Measurements from ENCODE around the gene TRIM63.
"Not testable (repeated sequence)": the region's sequence is repeated elsewhere in the genome, so short reads cannot be mapped to it uniquely, and the experiment has no call there.

TRIM63 gene

DNA sequence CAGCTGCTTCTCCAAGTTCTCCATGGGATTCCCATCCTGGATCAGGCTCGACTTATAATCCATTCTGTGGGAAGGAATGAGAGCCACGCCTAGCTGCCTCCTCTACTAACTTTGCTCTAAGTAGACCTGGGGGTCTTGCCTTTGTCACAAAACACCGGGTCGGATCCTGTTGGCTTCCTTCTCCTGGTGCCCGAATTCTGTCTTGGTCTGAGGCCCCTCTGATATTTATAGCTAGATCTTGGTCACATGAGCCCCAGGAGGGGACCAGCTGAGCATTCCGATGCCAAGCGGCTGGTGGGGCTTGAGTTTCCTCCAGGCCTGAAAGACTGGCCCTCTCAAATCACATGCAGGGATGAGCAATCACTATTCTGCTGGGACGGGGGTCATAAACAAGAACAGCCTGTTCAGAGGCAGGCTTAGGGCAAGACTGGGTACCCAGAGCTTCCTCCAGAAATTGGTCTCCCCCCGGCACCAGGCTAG, at the start of gene TRIM63:
Gene TRIM63 (minus strand): TSS at position 199 of the 480 bp plus-strand sequence. CDS start 136 bp downstream, at position 63.
- DNase-seq (ENCODE audit: low read depth), result no peak

DNA sequence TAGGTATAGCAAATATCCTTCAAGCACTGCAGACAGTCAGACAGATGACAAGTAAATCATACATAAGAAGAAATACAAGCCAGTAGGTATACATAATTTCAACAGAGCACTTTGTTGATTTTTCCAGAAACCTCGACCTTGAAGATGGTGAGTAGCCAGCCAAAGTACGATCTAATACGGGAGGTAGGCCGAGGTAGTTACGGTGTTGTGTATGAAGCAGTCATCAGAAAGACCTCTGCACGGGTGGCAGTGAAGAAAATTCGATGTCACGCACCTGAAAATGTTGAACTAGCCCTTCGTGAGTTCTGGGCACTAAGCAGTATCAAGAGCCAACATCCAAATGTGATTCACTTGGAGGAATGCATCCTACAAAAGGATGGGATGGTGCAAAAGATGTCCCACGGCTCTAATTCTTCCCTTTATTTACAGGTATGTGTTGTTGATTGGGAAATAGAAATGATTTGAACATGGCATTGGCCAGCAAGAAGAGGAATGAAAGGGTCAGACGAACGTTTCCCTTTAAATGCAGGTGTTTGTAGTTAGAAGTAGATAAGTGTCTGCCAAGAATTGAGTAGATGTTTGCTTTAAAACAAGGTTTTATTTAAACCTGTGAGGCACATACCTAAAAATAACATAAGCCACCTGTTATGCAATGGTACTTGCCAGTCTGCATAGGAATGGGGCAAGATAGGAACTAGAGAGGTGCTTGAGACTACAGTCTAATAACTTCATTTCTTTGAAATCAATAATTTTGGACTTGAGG, 46.9 kb upstream of the TRIM63 start:
- DNase-seq (ENCODE audit: low read depth), result no peak

DNA sequence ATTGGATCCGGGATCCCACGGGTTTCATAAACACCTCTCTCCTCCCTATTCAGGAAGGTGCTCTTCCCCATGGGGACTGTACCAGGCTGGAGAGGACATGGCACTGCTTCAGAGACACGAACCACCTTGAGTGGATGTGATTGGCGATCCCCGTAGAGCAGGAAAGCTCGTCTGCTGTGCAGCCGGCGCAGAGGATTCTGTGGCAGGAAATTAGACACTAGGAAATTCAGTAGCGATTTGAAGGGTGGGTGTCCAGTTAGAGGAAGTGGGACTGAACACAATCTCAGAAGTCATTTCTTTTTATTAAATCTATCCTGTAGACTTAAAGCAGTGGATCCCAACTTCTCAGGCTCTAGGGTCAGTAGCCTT, 45.0 kb upstream of the TRIM63 start:
- no peak for DNase-seq (ENCODE audit: low read depth)

DNA sequence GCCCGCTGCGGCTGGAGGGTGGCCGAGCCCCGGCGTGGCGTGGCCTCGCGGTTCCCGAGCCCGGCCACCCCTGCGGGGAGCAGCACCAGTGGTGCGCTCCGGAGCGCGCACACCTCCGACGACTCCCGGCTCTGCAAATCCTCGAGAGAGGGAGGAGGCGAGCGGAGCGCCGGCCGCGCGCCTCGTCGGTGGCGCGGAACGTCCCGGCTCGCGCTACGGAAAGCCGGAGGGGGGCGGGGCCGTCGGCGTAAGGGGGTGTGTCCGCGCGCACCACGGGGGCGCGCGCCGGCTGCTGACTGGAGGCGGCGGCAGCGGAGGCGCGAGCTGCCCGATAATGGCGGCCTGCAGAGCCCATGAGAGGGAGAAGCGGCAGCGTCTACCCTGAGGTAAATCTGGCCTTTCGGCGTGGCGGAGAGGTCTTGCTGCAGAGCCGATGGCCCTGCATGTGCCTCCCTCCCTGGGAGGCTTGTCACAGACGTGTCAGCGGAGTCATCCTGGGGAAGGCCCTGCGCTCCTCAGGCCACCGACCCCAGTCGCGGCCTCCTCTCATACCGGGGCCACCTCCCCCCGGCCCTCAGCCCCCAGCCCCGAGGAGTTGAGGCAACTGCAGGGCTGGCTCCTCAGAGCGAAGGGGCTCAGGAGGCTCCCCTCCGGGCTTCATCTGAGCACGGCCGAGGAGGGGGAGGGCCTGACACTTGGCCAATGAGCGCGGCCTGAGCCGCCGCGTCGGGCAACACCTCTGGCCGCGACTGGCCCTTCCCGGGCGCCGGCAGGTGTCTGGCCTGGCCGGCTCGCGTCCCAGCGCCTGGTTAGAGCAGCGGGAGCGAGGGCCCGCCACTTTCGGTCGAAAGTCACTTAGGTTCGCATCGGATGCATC, 44.3 kb upstream of the TRIM63 start, which contains the start of gene PDIK1L:
Gene PDIK1L (plus strand): TSS at position 295 of the 877 bp plus-strand sequence. CDS start 2,485 bp downstream, outside the sequence.
- peak; percentile 94 for DNase-seq (ENCODE audit: low read depth)

DNA sequence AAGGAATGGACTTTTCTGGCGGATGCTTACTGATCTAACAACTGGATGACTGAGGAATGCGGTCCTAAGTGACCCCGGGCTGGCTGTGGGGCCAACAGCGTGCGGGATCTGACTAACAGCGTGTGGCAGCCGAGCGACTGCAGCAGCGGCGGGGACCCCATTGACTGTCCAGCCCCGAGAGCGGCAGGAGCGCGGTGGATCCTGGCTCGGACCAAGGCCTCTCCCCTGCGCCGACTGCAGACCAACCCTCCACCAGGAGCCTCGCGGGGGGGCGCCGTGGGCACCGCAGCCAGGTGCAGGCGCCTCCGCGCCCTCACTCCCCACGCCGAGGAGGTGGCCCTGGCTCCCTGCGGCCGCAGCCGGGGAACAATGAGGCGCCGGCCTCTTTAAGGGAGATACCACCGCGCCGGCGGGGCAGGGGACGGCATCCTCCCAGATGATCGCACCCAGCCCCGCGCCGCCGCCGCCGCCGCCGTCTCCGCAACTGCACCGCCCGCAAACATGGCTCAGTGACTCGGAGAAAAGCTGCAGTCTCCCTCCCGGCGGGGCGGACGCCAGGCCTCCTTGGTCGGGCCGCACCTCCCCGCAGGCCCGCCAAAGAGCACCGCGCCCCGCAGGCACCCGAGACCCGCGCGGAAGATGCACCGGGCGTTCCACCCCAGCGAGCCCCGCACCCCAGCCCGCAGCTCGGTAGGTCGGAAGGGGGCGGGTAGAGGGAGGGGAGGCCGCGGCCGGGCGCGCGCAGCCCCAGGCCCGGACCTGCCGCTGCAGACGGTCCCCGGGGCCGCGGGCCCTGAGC, 43.5 kb upstream of the TRIM63 start:
- DNase-seq (ENCODE audit: low read depth), result peak; percentile 64

DNA sequence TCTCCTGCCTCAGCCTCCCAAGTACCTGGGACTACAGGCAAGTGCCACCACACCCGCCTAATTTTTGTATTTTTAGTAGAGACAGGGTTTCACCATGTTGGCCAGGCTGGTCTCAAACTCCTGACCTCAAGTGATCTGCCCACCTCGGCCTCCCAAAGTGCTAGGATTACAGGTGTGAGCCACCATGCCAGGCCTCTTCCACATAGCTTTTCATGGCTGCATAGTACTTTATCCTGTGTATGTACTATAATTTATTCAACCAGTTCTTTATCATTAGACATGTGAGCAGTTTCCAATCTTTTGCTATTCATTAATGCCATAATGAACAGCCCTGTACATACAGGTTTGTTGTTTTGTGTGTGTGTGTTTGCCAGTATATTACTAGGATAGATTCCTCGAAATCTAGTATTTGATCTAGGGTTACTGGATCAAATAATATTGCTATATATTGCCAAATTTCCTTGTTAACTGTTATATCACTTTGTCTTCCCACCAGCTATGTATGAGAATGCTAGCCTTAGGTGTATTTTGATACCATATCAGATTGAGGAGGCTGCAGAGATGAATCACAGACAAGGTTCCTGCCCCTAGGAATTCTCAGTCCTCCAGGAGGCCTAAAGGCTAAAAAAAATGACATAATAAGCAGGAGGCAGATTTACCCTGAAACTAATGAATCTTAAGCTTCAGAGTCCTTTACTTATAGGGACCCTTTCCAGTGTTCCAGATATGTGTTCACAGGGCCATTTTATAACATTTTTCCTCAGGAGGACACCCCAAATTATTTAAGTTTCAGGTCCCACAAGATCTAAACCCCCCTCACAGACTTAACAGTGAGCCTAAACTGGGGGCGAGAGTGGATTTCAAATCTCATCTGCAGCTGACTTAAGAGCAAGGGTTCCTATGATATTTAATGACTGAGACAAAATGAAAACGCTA, 42.1 kb upstream of the TRIM63 start:
- DNase-seq (ENCODE audit: low read depth), result no peak

DNA sequence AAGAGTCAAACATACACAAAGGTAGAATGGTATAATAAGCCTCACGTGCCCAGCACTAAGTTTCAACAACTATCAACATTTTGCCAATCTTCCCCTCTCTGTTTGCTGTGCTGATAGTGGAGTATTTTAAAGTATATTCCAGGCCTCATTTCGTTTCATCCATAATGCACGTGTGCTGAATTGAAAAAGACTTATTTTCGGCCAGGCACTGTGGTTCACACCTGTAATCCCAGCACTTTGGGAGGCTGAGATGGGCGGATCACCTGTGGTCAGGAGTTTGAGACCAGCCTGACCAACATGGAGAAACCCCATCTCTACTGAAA, 37.8 kb upstream of the TRIM63 start:
- not testable (repeated sequence) for DNase-seq (ENCODE audit: low read depth)

DNA sequence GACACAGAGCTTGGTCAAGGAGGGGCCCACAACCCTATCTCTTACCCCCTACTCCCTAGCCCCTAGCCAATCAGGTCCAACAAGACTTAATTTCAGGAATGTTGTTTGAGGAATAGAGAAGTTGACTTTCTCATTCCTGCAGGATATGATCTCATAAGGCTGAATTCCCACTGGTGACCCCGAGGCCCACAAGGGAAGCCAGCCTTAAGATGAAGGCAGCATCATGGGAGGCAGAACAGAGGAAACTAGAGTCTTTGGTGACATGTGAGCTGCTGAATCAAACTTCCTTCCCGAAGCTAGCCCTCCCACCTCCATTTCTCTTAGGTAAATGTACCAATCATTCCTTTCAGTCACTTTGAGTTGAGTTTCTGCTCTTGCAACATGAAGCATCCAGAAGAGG, 35.1 kb upstream of the TRIM63 start:
- DNase-seq (ENCODE audit: low read depth), result no peak

DNA sequence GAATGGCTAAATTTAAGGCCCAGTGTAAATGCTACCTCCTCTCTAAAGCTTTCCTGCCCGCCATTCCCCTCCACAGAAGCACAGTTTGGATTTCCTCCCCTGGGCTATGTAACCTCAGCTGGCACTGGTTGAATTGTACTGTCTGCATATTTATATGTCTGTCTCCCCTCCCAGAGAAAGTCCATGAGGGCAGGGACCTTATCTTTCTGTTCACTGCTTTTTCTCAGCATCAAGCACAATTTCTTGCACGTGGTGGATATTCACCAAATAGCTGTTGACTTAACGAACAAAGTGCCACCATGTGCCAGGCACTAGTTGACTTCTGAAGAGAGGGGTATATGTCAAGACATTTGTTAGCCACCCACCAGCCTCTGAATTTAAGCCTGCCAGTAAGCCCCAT, 34.7 kb upstream of the TRIM63 start:
- DNase-seq (ENCODE audit: low read depth), result no peak

DNA sequence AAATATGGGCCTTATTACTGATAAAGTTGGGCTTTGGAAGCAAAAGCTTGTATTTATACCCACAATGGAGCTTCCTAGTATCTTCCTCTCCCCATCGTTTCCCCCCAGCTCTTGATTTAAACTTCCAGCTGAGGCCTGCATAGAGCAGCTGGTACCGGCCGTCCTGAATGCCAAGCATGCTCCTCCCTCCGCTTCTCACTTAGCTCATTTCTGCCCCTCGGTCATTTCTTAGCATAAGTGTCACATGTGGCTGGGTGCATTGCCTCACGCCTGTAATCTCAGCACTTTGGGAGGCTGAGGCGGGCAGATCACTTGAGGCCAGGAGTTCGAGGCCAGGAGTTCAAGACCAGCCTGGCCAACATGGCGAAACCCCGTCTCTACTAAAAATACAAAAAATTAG, 32.8 kb upstream of the TRIM63 start:
- DNase-seq (ENCODE audit: low read depth), result not testable (repeated sequence)

DNA sequence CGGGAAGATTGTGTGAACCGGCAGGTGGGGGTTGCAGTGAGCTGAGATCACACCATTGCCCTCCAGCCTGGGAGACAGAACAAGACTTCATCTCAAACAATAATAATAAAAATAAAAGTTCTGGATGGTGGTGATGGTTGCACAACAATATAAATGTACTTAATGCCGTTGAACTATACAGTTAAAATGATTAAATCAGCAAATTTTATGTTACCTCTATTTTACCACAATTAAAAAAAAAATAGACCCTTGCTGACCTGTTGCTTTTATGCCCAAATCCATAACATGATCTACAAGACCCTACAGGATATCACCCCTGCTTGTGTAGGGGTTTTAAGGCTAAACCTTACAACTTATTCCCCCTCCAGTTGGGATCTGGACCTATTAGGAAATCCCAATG, 32.4 kb upstream of the TRIM63 start:
- DNase-seq (ENCODE audit: low read depth), result no peak

DNA sequence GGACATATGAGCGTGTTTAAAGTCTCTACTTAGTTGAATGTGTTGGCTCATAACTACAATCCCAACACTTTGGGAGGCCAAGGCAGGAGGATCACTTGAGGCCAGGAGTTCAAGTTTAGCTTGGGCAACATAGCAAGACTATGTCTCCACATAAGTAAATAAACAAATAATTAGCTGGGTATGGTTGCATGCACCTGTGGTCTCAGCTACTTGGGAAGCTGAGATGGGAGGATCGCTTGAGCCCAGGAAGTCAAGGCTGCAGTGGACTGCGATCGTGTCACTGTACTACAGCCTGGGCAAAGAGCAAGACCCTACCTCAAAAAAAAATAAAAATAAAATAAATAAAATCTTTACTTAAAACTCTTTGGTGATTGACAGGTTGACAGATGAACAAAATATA, 31.2 kb upstream of the TRIM63 start:
- DNase-seq (ENCODE audit: low read depth), result no peak

DNA sequence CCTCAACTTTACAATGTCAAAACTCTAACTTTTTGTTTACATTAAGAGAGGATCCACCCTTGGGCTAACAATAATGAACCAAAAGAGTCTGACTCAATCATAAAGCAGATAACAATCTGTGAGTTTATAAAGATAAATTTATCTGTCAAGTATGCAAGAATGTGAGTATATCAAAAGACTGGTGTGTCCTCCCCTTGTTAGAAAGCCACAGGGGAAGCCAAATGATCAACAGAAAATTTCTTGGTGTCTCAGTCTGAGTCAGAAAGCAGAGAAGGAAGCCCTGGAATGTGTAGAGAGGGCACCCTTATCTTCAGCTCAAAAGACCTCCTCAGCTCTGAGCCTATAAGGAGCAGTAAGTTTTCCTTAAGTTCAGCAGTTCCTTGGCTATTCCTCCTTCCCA, 30.3 kb upstream of the TRIM63 start:
- DNase-seq (ENCODE audit: low read depth), result no peak

DNA sequence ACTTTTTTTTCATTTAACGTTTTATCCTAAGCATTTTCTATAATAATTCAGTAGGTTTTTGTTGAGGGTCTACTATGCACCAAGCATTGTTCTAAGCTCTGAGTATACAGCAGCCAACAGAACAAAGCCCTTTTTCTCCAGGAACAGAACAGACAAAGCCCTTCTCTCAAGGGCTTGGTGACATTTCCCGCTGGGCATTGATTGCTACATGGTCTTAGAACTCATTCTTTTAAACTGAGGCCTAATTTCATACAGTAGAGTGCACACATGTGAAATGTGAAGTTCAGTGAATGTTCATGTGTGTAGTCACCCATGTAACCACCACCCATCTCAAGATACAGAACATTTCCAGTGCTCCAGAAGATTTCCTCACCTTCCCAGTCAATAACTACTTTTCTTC, 29.0 kb upstream of the TRIM63 start:
- no peak for DNase-seq (ENCODE audit: low read depth)

DNA sequence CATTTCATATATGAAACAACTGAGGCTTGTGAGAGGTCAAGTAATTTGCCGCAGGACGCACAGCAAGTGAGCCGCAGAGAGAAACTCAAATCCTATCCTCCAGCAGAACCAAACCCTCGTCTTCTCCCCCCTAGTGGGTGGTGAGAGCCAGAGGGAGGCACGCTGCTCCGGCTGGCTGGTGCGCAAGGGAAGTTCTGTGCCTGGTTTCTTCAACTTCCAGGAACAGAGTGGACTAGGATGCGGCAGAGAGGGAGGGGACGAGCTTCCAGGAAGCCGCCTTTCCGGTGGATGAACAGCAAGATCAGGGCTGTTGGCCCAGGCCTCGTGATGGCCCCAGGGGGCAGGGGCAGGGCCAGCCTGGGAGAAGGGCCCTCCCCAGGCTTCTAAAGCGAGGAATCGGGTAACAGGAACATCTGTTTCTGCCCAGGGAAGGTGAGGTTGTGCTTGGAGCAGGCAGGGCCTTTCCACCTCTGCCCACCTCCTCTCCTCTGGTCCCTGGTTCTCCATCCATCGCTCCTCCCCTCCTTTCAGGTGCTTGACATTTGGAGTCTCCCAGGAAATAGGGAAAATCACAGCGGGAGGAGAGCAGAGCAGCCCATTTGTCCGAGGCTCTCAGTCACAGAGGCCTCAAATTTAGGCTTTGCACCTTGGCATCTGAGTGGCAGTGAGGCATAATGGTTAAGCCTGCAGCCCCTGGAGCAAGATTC, 27.4 kb upstream of the TRIM63 start:
- no peak for DNase-seq (ENCODE audit: low read depth)

DNA sequence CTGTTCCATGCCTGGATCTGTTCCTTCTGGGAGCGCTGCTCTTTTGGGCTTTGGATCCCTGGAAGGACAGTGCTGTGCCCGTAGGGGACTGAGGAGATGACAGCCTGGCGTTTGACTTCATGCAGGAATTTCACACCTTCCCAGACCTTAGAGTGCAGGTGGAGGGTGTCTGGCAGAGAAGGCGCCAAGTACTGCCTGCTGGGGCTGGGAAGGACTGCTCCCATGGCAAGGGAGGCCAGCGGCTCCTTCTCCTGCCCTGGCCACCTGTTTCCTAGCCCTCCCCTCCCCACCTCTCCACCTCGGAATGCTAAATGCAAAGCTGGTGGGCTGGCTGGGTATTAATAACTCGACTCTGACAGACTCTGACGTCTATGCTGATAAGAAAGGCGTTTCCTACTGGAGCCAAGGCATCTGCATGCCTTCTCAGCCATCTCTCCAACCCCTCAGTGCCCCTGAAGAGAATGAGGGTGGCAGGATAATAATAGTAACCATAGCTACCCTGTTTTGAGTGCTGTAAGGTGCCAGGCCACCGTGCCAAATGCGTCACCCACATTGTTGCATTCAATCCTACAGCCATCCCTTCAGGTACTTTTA, 26.7 kb upstream of the TRIM63 start:
- no peak for DNase-seq (ENCODE audit: low read depth)

DNA sequence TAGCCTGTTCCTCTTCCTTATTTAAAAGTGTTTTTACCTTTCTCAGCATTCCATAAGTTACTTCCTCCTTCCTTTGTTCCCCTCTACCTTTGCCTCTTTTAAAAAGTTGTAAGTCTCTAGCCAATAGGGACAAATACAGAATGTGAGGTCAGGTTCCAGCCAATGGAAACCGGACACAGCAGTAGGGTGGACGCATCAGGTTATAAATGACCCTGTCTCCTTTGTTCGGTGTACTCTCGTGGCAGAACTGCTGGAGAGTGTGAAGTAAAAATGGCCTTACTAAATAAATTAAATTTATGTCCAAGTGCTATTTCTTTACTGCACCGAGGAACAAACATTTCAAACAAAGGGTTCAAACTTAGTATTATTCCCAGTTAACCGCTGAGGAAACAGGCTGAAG, 26.1 kb upstream of the TRIM63 start:
- not testable (repeated sequence) for DNase-seq (ENCODE audit: low read depth)

DNA sequence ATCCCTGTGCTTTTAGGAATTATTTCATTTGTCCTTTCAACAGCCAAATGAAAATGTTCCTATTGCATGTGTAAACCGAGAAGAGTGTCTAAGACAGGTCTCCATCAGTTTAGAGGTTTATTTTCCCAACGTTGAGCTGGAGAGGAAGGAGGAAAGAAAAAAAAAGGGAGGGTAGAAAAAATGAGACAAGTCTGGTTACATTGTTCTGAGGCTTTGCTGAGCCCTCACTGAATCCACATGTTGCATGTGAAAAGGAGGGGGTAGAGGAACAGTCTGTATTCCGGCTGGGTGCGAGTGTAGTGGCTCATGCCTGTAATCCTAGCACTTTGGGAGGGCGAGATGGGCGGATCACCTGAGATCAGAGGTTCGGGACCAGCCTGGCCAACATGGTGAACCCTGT, 25.0 kb upstream of the TRIM63 start:
- no peak for DNase-seq (ENCODE audit: low read depth)

DNA sequence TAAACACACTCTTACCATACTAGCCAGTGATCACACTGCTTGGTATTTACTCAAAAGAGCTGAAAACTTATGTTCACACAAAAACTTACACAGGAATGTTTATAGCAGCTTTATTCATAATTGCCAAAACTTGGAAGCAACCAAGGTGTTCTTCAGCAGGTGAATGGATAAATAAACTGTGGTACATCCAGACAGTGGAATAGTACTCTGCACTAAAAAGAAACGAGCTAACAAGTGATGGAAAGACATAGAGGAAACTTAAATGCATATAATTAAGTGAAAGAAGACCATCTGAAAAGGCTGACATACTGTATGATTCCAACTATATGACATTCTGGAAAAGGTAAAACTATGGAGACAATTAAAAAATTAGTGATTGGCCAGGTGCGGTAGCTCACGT, 23.5 kb upstream of the TRIM63 start:
- no peak for DNase-seq (ENCODE audit: low read depth)

DNA sequence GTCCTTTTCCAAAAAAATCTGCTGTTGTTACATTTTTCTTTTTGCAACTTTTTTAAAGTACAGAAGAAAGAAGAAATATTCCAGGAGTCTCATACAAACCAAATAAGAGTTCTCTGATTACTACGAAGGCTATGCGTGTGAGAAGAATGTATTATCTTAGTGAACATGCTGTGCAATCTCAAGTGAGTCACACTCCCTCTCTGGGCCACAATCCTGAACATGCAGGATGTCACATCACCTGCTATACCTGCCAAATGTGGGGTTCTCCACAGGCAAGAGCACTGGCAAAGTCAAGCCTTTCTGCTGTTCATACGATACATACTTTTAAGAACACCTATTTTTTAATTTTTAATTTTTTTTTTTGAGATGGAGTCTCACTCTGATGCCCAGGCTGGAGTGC, 21.7 kb upstream of the TRIM63 start:
- DNase-seq (ENCODE audit: low read depth), result no peak
